IPS-18a (cell line): ENCODE measurements around the gene FASTK.

Experiments
- H3K27ac ChIP-seq: one replicate; pipeline ENCODE4 v1.5.1; 2013; ENCODE audit warnings: low read length
- H3K27me3 ChIP-seq: one replicate; pipeline ENCODE4 v1.6.1; 2013; ENCODE audit warnings: mild to moderate bottlenecking, low read length; ENCODE audit not compliant: control insufficient read depth, insufficient read depth
- H3K36me3 ChIP-seq: one replicate; pipeline ENCODE4 v1.6.1; 2013; ENCODE audit warnings: low read depth, low read length; ENCODE audit not compliant: control insufficient read depth
- H3K4me1 ChIP-seq: one replicate; pipeline ENCODE4 v1.6.1; 2013; ENCODE audit warnings: low read depth, low read length; ENCODE audit not compliant: control insufficient read depth
- H3K4me3 ChIP-seq: one replicate; pipeline ENCODE4 v1.5.1; 2013; ENCODE audit warnings: low read length
- H3K9ac ChIP-seq: one replicate; pipeline ENCODE4 v1.6.1; 2013; ENCODE audit warnings: mild to moderate bottlenecking, low read length, moderate library complexity
- H3K9me3 ChIP-seq: one replicate; pipeline ENCODE4 v1.6.1; 2013; ENCODE audit warnings: low read depth, low read length; ENCODE audit not compliant: control insufficient read depth

FASTK gene

GRCh38 chr7:151064454-151064853 lies 16.2 kb downstream of the FASTK start:
- Histone ChIP-seq H3K36me3 (peaks cover 24% of the 10 kb centered on the region), H3K9me3 (no peaks in the 10 kb centered on the region), H3K4me3 (no peak overlapping the region), H3K9ac (no peak overlapping the region), H3K27me3 (peaks cover 14% of the 10 kb centered on the region), H3K27ac (no peak overlapping the region), H3K4me1 (peaks cover 15% of the 10 kb centered on the region)

- H3K4me1 ChIP-seq: peaks cover 25% of the 10 kb centered on the region
- no peaks in the 10 kb centered on the region for H3K9me3 ChIP-seq
- peaks cover 21% of the 10 kb centered on the region for H3K27me3 ChIP-seq
- H3K27ac ChIP-seq: no peak overlapping the region
- peak overlapping the region; percentile 51 for H3K4me3 ChIP-seq
- H3K9ac ChIP-seq: no peak overlapping the region
- peaks cover 19% of the 10 kb centered on the region for H3K36me3 ChIP-seq
Observed at GRCh38 chr7:151063212-151063561, 17.4 kb downstream of the FASTK start.

- Histone ChIP-seq H3K27me3 (peaks cover 21% of the 10 kb centered on the region), H3K36me3 (peaks cover 14% of the 10 kb centered on the region), H3K9ac (peak overlapping the region; percentile 19), H3K9me3 (no peaks in the 10 kb centered on the region), H3K4me3 (peak overlapping the region; percentile 52), H3K27ac (no peak overlapping the region), H3K4me1 (peaks cover 25% of the 10 kb centered on the region)
Observed at GRCh38 chr7:151062399-151063211, 18.0 kb downstream of the FASTK start.

- Histone ChIP-seq H3K4me1 (peaks cover 28% of the 10 kb centered on the region), H3K27me3 (peaks cover 25% of the 10 kb centered on the region), H3K4me3 (peak overlapping the region; percentile 37), H3K9me3 (no peaks in the 10 kb centered on the region), H3K9ac (no peak overlapping the region), H3K27ac (no peak overlapping the region), H3K36me3 (peaks cover 10% of the 10 kb centered on the region)
Observed at GRCh38 chr7:151062111-151062398, 18.6 kb downstream of the FASTK start.

GRCh38 chr7:151061213-151062110 lies 19.1 kb downstream of the FASTK start:
- Histone ChIP-seq H3K9ac (no peak overlapping the region), H3K4me1 (peaks cover 31% of the 10 kb centered on the region), H3K27ac (no peak overlapping the region)

GRCh38 chr7:151060416-151061212 lies 20.0 kb downstream of the FASTK start:
- Histone ChIP-seq H3K4me1 (peaks cover 31% of the 10 kb centered on the region), H3K4me3 (peak overlapping the region; percentile 78), H3K9me3 (no peaks in the 10 kb centered on the region), H3K9ac (peak overlapping the region; percentile 36), H3K36me3 (peaks cover 10% of the 10 kb centered on the region), H3K27ac (no peak overlapping the region), H3K27me3 (peaks cover 39% of the 10 kb centered on the region)

More at GRCh38 chr7:151061213-151062110, 19.1 kb downstream of the FASTK start:
- Histone ChIP-seq H3K36me3 (peaks cover 10% of the 10 kb centered on the region), H3K27me3 (peaks cover 31% of the 10 kb centered on the region), H3K9me3 (no peaks in the 10 kb centered on the region), H3K4me3 (peak overlapping the region; percentile 78)

GRCh38 chr7:151060113-151060415 lies 20.5 kb downstream of the FASTK start:
- no peaks in the 10 kb centered on the region for H3K9me3 ChIP-seq
- H3K27me3 ChIP-seq: peaks cover 40% of the 10 kb centered on the region
- H3K27ac ChIP-seq: no peak overlapping the region
- H3K4me1 ChIP-seq: peaks cover 31% of the 10 kb centered on the region
- H3K9ac ChIP-seq: peak overlapping the region; percentile 36
- H3K36me3 ChIP-seq: peaks cover 7% of the 10 kb centered on the region
- H3K4me3 ChIP-seq: peak overlapping the region; percentile 78

- Histone ChIP-seq H3K9me3 (no peaks in the 10 kb centered on the region), H3K4me3 (peak within 1 kb of the TSS; percentile 78), H3K27me3 (peaks cover 40% of the 10 kb centered on the region), H3K36me3 (peaks cover 1% of the 10 kb centered on the region), H3K9ac (peak within 1 kb of the TSS; percentile 36), H3K27ac (no peak within 1 kb of the TSS), H3K4me1 (peaks cover 31% of the 10 kb centered on the region)
Observed at GRCh38 chr7:151059367-151060112, 21.1 kb downstream of the FASTK start, which contains the start of gene SLC4A2. Gene SLC4A2, plus strand, starts transcription at chr7:151059589. Its CDS starts 2,399 bp downstream, at chr7:151061988.

GRCh38 chr7:151058781-151059366 lies 21.7 kb downstream of the FASTK start:
- Histone ChIP-seq H3K36me3 (no peaks in the 10 kb centered on the region), H3K9me3 (no peaks in the 10 kb centered on the region), H3K9ac (peak overlapping the region; percentile 29), H3K4me1 (peaks cover 31% of the 10 kb centered on the region), H3K27me3 (peaks cover 40% of the 10 kb centered on the region), H3K4me3 (peak overlapping the region; percentile 78), H3K27ac (no peak overlapping the region)

- H3K9me3 ChIP-seq: no peaks in the 10 kb centered on the region
- peaks cover 31% of the 10 kb centered on the region for H3K4me1 ChIP-seq
- no peak overlapping the region for H3K27ac ChIP-seq
- peaks cover 40% of the 10 kb centered on the region for H3K27me3 ChIP-seq
- H3K4me3 ChIP-seq: peak overlapping the region; percentile 84
- peak overlapping the region; percentile 29 for H3K9ac ChIP-seq
- H3K36me3 ChIP-seq: no peaks in the 10 kb centered on the region
Observed at GRCh38 chr7:151057989-151058780, 22.4 kb downstream of the FASTK start.
